Activated CD8-positive, alpha-beta memory T cell treated with anti-CD3 and anti-CD28 coated beads for 4 hours (primary cell): ENCODE measurements around the gene ATP6V1F.
"Not testable (repeated sequence)": the region's sequence is repeated elsewhere in the genome, so short reads cannot be mapped to it uniquely, and the experiment has no call there.

Experiments
- DNase-seq, 2 donors: peaks; one replicate each; pipeline ENCODE4 v3.0.0-alpha.2; 2020; ENCODE audit warnings: low read depth in 2 of 2

The ATP6V1F gene

GRCh38 chr7:128900237-128900636 is 37.6 kb downstream of the ATP6V1F start:
- DNase-seq: no peak

GRCh38 chr7:128902761-128903585 is 40.3 kb downstream of the ATP6V1F start:
- no peak for DNase-seq

DNA sequence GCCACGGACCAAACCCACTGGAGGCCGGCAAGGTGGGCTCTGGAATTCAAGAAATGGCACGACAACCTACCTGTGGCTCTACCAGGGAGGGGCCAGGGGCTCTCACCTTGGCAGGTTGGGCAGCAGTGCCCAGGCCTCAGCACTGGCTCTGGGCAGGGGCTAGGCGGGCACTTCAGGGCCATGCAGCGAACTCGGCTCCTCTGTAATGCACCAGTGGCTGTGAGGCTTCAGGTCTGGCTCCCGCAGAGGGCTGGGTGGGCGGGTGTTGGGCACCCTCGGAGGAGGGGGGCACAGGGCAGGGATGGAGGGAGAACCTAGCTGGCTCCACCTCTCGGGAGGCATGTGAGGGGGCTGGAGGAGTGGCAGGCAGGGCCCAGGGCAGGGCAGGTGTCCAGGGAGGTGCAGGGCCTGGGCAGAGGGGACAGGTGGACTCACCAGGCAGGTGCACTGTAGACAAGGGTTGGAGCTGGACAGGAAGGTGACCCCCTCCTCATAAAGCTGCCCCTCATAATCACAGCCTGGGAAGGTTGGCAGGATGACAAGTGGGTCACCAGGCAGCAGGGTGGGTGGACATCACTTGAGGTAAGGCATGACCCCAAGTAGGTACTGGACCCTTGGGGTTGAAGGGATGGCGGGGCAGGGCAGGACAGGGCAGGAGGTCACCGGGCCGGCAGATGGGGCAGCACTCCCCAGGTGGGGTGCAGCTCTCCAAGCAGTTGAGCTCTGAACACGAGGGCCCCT is 41.1 kb downstream of the ATP6V1F start:
- no peak for DNase-seq

- no peak for DNase-seq
Measured at GRCh38 chr7:128904381-128905197, 41.9 kb downstream of the ATP6V1F start.

DNA sequence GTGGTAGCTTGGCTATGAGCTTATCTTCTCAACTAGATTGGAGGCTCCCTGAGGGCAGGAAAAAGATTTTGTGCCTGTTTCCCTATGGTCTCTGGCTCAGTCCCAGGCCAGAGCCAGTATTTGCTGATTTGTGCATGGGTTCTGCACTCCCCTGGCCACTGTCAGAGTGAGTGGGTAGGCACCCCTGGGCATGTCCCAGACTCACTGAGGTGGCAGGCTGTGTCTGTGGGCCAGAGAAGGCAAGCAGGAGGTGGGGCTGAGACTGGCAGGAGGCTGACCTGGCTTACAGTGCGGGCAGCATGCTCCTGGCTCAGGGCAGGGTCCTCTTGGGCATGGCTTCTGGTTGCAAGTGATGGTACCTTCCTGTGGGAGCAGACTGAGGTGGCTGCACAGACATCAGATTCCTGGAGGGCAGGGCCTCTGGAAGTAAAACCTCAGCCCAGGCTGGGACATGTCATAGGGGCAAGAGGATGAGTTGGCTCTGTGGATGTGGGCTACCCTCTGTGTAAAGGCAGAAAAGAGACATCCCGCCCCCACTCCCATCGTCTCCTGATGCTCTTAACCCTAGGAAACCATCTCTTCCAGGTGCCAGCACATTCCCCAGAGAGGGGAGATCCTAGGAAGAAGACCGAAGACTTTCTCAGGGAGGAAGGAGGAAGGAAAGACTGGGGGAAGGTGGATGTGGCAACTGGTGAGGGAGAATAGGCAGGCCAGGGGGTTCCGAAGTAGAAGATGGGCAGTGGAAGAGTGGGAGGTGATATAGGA is 43.5 kb downstream of the ATP6V1F start:
- no peak for DNase-seq

GRCh38 chr7:128906766-128907559 is 44.3 kb downstream of the ATP6V1F start:
- no peak for DNase-seq

DNA sequence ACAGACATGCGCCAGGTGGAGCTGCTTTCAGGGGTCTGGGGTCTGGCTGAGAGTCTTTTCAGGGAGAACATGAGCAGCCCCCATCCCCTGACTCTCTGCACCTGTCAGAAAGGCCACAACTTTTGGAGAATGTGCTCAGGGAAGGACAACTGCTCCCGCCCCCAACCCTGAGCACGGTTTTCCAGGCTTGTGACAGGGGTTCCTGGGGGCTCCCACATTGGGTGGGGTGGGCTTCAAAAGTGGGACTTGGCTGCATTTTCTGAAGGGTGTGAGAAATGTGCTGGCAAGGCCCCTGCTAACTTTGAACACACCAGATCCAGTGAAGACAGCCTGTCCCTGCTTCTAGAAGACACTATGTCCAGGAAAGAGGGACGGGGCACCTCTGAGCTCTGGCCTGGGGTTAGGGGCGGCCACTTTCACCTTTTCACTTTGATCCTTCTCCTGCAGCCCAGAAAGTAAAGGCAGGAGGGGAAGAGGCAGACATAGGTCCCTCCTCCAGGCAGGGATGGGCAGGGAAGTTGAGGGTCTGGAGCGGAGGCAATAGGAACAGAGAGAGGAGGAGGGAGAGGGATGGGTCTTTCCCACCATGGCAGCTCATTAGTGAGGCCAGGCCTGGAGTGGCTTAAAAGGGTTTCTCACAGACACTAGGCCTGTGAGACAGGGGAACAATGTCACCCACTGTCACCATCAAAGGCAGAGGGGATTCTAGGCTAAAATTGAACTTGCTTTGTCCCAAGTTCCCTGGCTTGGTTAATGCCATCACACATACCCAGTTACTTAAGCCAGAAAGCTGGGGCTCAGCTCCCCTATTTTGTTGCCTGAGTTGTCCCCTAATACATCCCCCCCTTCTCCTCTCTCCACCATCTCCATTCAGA is 46.3 kb downstream of the ATP6V1F start:
- DNase-seq: no peak

GRCh38 chr7:128909625-128910568 is 47.2 kb downstream of the ATP6V1F start:
- DNase-seq: no peak

DNA sequence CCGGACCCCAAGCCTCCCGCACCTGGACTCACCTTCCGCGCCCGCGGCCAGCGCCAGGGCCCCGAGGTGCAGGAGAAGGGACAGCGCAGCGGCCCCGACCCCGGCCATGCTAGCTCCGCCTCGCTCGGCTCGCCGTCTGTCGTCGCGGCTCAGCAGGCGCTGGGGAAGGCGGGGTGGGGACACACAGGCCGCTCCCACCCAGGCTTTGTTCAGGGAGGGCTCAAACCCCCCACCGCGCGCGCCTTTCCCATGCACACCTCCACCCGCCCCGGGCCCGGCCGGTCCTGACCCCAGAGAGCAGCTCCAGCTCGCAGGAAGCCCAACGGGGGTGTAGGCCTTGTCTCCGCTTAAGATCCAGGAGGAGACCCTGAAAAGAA is 47.9 kb downstream of the ATP6V1F start, which contains the start of gene KCP:
Gene KCP (minus strand): TSS at position 141 of the 377 bp plus-strand sequence. CDS start 33 bp downstream, at position 108.
- no peak for DNase-seq

- DNase-seq: no peak
Measured at GRCh38 chr7:128911423-128912031, 48.9 kb downstream of the ATP6V1F start.

DNA sequence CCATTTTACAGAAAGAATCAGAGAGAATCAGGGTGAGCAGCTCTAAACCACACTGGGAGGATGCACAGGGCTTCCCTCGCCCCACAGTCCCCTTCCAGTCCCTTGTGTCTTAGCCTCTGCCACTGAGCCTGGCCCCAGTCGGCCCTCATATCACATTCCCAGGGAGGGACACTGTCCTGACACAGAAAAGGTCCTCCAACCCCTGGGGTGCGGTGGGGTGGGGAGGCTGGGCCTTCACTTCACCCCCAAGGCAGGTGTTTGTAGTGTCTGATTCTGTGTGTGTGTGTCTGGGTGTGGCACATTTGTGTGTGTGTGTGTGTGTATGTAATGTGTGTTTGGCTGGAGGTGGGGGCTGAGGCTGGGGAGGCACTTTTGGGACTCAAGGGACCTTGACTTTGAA is 49.6 kb downstream of the ATP6V1F start:
- DNase-seq: no peak

- not testable (repeated sequence) for DNase-seq
Measured at GRCh38 chr7:128912709-128913495, 50.2 kb downstream of the ATP6V1F start.

DNA sequence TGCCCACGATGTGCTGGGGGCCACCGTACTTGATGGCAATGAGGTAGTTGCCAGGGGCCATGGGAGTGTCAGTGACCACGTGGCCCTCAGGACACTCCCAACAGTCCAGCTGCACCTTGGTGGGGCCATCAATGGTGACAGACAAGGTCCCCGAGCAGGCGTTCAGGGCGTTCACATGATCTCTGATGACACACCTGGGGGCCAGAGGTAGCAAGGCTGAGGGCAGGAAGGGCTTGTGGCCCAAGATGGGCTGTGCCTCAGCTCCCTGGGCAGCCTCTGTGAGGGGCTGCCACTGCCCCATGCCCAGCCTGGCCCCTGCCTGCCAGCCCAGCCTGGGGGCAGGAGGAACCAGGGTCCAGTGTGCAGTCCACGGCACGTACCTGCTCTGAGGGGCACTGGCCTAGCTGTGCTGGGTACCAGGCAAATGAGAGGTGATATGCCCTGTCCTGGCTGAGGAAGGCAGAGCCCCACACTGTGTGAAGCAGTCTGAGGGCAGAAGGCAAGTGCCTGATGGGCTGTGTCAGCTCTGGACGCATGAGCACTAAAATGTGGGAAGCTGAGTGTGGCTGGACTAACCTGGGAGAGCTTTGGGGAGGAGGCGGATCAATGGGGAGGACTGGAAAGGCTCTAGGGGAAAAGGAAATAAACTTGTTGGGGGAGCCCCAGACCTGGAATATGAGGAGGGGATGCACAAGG is 51.4 kb downstream of the ATP6V1F start:
- no peak for DNase-seq

- DNase-seq: no peak
Measured at GRCh38 chr7:128914566-128915151, 52.0 kb downstream of the ATP6V1F start.

DNA sequence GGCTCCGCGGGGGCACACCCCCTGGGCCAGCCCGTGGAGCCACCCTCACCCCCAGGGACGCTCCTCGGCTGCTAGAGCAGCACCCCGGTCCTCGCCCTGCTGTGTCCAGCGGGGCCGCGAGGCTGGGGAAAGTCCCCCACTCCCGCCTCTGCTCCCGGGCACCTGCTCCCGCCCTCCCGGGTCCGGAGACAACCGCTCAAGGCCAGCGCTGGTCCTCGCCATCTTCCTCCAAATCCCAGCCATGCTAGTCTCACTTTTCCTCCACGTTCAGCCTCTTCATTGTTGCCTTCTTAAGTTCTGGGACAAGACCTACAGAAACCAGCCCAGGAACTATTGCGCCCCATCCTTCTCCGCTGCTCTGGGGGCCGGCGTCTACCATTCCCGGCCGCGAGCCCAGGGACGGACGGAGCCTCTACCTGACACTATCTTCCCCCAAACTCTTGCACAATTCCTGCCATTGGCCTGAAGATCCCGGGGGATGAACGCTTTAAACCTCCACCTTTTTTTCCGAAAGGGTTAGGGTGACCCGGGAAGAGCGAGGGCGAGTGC is 52.7 kb downstream of the ATP6V1F start:
- DNase-seq: no peak
